Right lobe of liver (tissue), 4 donors: ENCODE results near the gene RBM33.

Experiments
- CTCF ChIP-seq, 4 donors: fragments of 200-600 bp in 3 of 4; fragments of 450-650 bp in 1 of 4; IDR thresholded peaks; one replicate each; pipeline versions ENCODE4 v1.5.1 to v1.8.0; 2016 to 2022; ENCODE audit warnings: antibody characterized with exemption in 4 of 4, mild to moderate bottlenecking in 2 of 4
- POLR2A ChIP-seq: fragments of 450-650 bp; IDR thresholded peaks from one replicate; pipeline ENCODE4 v1.6.1; 2017; ENCODE audit warnings: antibody characterized with exemption, mild to moderate bottlenecking
- donor health status: DM: no; HTN: no; CAD: no.
- donor health status: DM: no; HTN: no; CAD: no.
- donor health status: DM: no; HTN: yes; CAD: no.

GRCh38 chr7:155647302-155647701 is 2.8 kb downstream of the RBM33 start:
- TF ChIP-seq CTCF (IDR thresholded peaks at IDR 0.05), result no peak
- no peak for TF ChIP-seq POLR2A
